Stimulated activated CD8-positive, alpha-beta memory T cell treated with anti-CD3 and anti-CD28 coated beads, Interleukin-15, amount 100 ng/mL, for 48 hours (primary cell): ENCODE measurements around the gene SESN3.
"Not testable (repeated sequence)": the region's sequence is repeated elsewhere in the genome, so short reads cannot be mapped to it uniquely, and the experiment has no call there.

Experiments
- DNase-seq, 2 donors: peaks; one replicate each; pipeline ENCODE4 v3.0.0-alpha.2; 2020; ENCODE audit warnings: low read depth in 2 of 2

The SESN3 gene

GRCh38 chr11:95219599-95219998 lies 11.4 kb downstream of the SESN3 start:
- no peak for DNase-seq

GRCh38 chr11:95218149-95218548 lies 12.9 kb downstream of the SESN3 start:
- DNase-seq: no peak

- DNase-seq: no peak
Measured at GRCh38 chr11:95212609-95213008, 18.4 kb downstream of the SESN3 start.

GRCh38 chr11:95209535-95209934 lies 21.5 kb downstream of the SESN3 start:
- not testable (repeated sequence) for DNase-seq

GRCh38 chr11:95200781-95201457 lies 30.1 kb downstream of the SESN3 start:
- no peak for DNase-seq

GRCh38 chr11:95195831-95196230 lies 35.2 kb downstream of the SESN3 start:
- no peak for DNase-seq

- no peak for DNase-seq
Measured at GRCh38 chr11:95193541-95193940, 37.5 kb downstream of the SESN3 start.

- DNase-seq: no peak
Measured at GRCh38 chr11:95192717-95193116, 38.3 kb downstream of the SESN3 start.

- DNase-seq: no peak
Measured at GRCh38 chr11:95187723-95188122, 43.3 kb downstream of the SESN3 start.

GRCh38 chr11:95182397-95182796 lies 48.6 kb downstream of the SESN3 start:
- no peak for DNase-seq

- no peak for DNase-seq
Measured at GRCh38 chr11:95175818-95176380, 55.1 kb downstream of the SESN3 start.

GRCh38 chr11:95170294-95170693 lies 60.7 kb downstream of the SESN3 start:
- no peak for DNase-seq

GRCh38 chr11:95166781-95167180 lies 64.2 kb downstream of the SESN3 start:
- no peak for DNase-seq

GRCh38 chr11:95165638-95166037 lies 65.4 kb downstream of the SESN3 start:
- no peak for DNase-seq

GRCh38 chr11:95163106-95163505 lies 67.9 kb downstream of the SESN3 start:
- no peak for DNase-seq

- no peak for DNase-seq
Measured at GRCh38 chr11:95161248-95161647, 69.8 kb downstream of the SESN3 start.

GRCh38 chr11:95157824-95158223 lies 73.2 kb downstream of the SESN3 start:
- DNase-seq: no peak

GRCh38 chr11:95156916-95157541 lies 74.0 kb downstream of the SESN3 start:
- no peak for DNase-seq

- no peak for DNase-seq
Measured at GRCh38 chr11:95156133-95156721, 74.8 kb downstream of the SESN3 start.

GRCh38 chr11:95155385-95155784 lies 75.6 kb downstream of the SESN3 start:
- no peak for DNase-seq

- peak; percentile 34 to 44 for DNase-seq
Measured at GRCh38 chr11:95154514-95154913, 76.5 kb downstream of the SESN3 start.

- no peak for DNase-seq
Measured at GRCh38 chr11:95153857-95154246, 77.2 kb downstream of the SESN3 start.
